CMK (cell line): ENCODE results near the gene KCNT2.
A peak's percentile ranks its signal among the peaks of the same experiment; 100 is the strongest.
"Not testable (repeated sequence)": the region's sequence is repeated elsewhere in the genome, so short reads cannot be mapped to it uniquely, and the experiment has no call there.

ENCODE experiments used
- DNase-seq: peaks from one replicate; pipeline ENCODE4 v3.0.0-alpha.2; 2010; ENCODE audit warnings: low read depth

Gene KCNT2

DNA sequence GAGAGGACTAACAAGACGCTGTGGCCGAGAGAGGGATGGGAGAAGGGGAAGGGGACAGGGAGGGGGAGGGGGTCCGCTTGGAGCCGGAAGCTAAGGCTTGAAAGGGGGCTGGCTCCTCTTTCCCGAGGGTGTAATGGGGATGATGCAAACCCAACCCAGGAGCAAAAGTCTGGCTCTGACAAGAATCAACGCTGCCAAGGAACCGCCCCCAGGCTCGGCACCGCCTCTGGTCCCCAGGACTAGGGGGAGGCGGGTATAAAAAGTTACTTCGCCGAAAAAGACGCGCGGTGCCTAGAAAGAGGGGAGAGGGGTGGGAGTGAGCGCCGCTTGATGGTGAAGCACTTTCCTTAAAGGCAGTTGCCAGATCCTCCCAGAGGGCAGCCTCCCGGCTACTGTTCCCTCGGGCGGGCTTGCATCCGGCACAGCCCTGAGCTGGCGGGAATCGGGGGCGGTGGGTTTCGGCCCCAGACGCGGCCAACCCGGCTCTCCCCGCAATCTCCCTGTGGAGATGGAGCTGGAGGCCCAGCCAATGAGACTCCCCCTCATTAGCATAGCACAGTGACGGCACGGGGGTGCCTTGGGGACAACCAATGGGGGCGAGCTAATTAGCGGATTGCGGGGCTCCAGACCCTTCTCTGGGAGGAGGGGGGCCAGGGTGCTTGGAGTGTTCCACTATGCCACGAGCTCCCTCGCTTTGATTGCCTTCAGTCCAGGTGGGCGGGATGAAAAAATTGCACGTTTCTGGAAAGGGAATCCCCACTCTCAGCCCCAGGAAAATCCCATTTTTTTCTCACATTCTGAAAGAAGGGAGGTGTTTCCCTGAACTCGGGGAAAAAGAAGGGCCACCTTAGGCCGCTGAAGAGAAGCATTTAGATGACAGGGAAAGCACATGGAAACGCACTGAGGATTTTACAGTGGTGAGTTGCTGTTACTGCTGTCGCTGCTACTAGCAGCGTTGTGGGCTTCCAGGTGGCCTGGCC lies at the start of gene KCNT2:
KCNT2 (minus strand) TSS at position 51 of the 980 bp plus-strand sequence. CDS start 131 bp downstream, outside the sequence.
- DNase-seq: no peak

DNA sequence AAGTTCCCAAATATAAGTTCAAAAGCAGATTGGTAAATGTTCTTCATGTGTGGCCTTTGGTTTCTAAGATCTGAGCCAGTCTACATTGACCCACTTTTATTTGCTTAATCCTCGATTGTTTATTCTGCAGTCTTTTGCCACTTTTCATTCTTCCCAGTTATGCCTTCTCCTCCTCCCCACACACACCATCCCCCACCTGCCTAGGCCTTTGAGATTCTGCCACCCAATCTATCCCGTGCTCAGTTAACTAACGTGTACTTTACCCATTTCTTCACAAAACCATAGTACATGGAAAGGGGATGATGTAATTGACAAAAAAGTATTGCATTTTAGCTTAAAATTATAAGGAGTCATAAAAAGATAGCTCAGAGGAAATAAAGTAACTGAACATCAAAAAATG lies 47.3 kb upstream of the KCNT2 start:
- no peak for DNase-seq

DNA sequence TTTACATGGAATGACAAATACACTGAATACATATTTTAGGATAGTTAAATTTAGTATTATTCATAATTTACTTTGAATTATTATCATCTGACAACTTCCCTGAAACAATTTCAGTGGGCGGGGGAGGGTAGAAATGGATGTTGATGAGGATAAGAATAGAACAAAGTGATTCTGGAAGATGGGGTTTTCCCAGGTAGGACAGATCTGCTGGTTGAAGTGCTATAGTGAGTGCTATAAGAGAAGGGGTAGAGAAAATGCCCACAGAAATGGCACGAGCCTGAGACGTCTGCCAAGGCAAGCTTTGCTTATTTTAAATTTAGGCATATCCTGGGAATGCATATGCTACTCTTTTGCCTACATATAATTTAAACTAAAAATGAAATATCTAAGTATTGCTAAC lies 46.8 kb upstream of the KCNT2 start:
- no peak for DNase-seq

DNA sequence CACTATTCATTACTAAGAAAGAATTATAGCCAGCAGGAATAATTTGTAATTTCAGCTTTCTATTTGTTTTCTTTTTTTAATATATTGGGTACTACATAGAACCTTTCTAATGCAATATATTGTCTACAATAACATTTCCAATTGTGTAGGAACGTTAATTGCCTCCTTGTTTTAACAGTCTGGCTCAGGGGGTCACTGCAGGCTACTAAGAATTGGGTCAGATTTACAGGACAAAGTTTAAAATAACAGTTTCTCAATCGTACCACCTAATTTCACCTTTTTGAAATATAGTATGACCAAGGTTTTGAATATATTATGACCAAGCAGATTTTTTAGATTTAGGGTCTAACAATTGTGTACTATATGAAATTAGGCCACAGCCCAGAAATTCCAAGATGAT lies 46.0 kb upstream of the KCNT2 start:
- DNase-seq: no peak

DNA sequence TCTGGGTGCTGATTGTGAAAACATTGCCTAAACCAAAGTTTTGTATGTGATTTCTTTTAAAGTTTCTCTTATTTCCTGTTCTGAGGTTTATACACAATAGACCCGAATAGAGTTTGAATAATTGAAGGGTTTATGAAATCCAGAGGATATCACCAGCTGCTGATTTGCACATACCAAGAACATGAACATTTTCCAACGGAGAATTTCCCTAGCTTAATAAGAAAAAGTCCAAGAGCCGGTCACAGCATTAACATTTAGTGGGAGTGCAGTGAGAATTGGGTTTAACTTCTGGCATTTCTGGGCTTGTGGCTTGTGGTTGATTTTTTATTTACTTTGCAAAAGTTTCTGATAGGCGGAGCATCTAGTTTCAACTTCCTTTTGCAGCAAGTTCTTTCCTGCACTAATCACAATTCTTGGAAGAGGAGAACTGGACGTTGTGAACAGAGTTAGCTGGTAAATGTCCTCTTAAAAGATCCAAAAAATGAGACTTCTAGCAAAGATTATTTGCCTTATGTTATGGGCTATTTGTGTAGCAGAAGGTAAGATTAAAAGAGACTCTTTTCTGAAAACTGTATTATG lies 43.5 kb upstream of the KCNT2 start, which contains the start of gene CFH:
CFH (plus strand) TSS at position 407 of the 579 bp plus-strand sequence; CDS start at position 482, 75 bp downstream.
- peak; percentile 29 for DNase-seq

DNA sequence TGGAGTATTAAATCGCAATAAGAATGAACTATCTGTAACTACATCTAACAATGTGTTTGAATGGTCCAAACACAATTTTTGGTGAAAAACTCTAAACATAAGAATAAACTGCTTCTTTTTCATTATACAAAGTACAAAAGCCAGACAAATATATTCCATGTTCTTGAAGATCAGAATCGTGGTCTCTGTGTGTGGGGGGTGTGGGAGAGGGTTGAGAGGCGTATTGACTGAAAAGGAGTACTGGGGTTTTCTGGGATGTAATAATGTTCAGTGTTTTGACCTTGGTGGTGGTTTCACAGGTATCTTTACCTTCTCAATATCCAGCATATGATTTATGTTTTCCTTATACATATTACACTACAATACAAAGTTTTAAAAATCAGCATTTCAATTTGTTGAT lies 42.8 kb upstream of the KCNT2 start:
- DNase-seq: no peak

DNA sequence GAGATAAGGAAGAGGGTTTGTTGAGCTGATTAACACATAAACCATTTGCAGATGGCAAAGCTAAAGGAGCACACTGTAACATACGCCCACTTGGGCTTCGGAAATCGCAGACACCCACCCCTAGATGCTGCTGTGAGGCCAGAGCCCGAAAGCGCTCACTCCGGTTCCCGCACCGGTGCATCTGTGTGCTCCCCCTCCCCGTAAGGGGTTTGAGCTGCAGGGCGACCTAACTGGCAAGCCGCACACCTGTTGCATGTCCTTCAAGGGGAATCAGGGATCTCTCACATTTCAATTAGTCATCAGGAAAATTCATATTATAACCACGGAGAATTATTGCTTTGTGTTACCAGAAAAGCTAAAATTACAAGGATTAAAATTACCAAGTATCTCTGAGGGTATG lies 42.2 kb upstream of the KCNT2 start:
- no peak for DNase-seq

DNA sequence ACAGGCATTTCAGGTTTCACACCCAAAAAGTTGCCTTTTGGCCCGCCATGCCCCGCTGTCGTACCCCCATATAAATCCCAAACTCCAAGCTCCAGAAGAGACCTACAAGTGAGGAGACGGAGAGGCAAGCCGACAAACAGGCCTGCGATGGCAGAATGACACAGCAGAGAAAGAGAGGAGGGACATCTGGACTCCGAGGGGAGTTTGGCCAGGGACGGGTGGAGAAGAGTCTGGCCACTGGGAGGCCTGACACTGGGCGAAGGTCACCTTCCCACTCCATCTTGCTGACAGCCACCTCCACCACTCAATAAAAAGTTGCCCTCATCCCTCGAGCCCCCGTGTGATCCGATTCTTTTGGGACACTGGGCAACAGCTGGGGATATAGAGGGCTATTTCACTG lies 41.8 kb upstream of the KCNT2 start:
- DNase-seq: no peak

DNA sequence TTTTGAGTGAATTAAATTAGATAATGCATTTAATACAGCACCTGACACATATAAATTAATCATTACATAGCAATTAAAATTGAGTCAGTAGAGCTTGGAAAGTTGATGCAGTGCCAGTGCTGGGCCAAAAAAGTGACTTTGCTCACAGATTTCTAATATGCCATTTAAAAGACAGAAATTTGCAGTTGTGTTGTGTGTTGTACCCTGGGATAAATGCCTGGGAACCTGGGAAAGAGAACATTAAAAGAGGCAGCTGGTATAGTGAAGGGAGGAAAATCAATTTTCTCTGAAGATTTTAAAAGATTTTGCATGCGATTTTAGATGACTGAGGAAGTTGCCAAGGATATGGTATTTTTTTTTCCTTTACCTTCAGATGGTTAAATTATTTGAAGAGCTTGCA lies 32.7 kb upstream of the KCNT2 start:
- DNase-seq: no peak

DNA sequence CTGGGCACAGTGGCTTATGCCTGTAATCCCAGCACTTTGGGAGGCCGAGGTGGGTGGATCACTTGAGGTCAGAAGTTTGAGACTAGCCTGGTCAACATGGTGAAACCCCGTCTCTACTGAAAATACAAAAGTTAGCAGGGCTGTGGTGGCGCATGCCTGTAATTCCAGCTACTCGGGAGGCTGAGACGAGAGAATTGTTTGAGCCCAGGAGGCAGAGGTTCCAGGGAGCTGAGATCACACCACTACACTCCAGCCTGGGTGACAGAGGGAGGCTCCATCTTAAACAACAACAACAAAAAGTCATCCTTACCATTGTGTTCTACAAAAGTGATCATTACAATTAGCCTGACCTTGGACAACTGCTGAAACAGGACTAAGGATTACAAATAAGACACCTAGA lies 31.1 kb upstream of the KCNT2 start:
- not testable (repeated sequence) for DNase-seq

DNA sequence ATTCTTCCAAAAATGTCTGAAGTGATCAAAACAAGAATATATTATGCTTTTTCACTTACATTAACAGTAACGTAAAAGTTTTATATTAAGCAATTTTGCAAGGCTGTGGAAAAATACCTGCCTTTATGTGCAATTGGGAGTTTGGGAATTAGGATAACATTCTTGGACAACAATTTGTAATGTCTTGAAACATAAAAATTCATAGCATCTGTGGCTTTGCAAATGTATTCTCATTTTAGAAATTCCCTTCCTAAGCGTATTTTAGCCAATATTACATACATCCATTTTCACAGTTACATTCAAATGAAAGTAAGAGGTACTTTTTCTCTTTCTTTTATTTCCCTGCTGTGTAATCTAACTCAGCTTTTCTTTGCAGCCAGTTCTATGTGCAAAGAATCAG lies 30.2 kb upstream of the KCNT2 start:
- DNase-seq: no peak

DNA sequence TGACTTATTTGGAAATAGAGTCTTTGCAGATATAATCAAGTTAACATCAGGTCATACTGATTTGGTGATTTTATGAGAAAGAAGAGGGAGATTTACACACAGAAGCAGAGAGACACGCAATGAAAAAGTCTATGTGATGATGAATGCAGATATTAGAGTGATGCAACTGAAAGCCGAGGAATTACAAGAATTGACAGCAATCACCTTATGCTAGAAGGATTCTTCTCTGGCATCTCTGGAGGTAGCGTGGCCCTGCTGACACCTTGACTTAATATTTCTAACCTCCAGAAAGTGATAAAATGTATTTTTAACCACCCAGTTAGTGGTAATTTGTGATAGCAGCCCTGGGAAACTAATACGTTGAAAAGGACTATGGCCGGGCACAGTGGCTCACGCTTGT lies 29.4 kb upstream of the KCNT2 start:
- no peak for DNase-seq

DNA sequence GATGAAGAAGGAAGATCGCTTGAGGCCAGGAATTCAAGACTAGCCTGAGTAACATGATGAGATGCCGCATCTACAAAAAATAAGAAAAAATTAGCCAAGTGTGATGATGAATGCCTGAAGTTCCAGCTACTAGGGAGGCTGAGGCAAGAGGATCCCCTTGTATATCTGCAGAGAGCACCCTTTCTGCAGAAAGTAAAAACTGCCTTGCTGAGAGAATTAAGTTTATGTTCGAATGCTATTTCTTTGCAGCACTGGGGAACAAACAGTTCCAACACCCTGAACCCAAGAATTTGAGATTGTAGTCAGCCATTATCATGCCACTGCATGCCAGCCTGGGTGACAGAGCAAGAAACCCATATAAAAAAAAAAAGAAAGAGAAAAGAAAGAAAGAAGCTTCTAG lies 20.6 kb upstream of the KCNT2 start:
- no peak for DNase-seq

DNA sequence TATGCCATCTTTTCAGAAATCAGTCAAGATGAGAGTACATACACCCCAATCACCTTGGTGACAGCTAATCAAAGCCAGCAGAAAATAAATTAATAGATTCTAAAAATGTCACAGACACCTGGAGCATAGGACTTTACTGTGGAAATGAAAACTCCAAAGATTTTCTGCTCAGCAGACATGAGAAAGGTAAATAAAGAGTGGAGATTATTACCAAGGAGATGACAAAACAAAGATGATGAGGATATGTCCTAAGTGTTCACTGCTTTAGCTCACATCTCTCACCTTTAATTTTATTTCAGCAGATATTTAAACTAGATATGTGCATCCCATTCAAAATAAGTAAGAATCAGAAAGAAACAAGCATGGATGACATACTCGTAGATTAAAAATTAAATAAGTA lies 14.8 kb upstream of the KCNT2 start:
- DNase-seq: no peak

DNA sequence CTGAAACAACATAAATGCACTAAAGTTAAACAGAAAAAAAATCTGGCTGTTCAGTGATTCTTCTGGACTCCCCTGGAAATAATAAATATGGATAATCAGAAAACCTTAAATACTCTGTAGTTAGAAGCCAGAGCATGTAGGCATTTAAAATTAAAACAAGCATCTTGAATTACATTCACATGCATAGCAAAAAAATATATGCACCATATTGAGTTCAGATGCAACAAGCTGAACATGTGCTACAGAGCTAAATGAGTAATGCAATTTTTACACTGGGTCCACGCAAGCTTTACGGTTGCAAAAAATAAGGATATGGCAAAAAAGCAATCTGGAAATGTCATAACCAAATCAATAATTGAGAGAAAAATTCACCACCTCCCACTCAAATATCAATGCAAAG lies 11.5 kb upstream of the KCNT2 start:
- DNase-seq: no peak

DNA sequence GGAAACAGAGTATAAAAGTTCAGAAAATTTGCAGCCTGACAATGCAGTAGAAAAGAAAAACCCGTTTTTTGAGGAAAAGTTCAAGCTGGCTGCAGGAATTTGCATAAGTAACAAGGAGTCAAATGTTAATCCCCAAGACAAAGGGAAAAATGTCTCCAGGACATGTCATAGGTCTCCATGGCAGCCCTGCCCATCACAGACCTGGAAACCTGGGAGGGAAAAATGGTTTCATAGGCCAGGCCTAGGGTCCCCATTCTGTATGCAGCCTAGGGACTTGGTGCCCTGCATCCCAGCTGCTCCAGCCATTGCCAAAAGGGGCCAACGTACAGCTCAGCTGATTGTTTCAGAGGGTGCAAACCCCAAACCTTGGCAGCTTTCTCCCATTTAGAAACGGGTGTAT lies 3.6 kb upstream of the KCNT2 start:
- no peak for DNase-seq

DNA sequence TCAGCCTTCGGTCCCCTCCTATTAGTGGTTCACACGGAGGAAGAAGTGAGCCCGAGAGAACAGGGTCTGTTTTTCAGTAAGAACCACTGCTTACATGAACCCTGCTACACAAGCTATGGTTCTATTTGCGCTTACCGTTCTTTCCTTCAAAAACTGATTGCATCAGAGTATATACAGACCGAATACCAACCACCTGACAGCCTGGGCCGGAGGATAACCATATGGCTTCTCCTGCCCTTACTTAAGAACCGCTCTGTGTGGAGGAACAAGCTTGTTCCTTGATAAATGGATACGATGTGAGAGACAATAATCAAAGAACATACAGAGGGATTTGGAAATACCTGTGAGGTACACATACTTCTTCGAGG lies 1.1 kb upstream of the KCNT2 start:
- DNase-seq: no peak

DNA sequence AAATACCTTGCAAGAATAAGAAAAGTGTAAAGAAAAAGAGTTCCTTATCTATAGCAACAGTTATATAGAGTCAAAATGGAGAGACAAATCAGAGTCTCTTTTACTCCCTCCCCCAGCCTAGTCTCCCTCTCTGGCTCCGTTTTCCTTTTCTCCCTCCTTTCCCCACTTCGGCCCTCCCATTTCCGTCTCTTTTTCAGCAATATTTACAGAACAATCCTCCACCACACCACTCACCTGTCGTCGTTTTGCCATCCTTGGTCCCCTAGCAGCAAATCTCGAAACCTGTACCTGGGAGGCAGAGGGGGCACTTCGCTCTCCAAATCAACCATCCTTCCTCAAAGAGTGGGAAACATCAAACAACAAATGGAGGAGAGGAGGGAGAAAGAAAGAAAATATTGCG lies 259 bp downstream of the KCNT2 start:
- DNase-seq: no peak

DNA sequence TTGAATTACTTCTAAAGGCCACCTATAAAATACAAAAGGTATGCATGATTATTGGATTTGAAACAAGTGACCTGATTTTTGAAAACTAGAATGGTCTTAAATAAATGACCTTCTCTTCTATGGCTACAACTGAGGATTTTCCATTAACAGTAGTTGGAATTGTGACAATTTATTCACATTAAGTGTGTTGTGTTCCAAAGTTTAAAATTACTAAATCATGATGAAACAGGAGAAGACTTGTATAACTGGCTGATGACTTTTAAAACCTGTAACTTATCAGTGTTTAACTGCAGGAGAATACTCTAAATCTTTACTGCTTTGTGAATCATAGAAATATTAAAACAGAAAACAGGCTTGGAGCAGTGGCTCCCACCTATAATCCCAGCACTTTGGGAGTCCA lies 4.6 kb downstream of the KCNT2 start:
- DNase-seq: no peak

DNA sequence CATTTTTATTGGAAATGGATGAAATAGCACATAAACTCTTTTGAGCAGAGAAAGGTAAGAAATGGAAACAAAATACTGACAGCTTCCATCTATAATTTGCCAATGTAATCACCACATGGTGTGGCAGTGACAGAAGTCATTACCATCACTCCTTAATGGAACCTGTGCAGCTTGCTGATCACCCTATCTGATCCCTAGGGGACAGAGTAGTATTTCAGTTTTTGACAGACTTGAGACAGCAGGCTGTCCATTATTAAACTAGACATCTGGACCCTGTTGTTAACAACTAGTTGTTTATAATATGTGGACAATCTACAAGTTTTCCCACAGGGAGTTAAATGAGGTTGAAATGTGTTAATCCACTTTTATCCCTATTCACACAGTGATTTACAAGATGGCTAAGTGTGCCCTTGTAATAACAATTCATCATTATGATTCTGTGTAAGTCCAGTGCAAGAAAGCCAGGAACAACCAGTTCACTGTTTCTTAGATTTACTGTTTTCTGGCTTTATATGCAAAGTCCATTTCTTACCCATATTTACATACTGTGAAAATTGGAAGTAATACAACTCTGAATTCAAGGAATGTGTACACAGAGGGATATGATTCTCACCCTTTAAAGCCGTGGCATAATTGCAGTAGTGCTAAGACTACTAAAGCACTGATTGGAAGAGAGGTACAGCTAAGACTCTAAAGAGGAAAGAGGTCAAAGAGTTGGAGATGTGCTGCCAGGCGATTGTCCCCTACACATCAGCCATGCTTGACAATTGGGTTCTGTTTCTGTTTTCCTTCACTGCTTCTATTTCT lies 9.1 kb downstream of the KCNT2 start:
- no peak for DNase-seq

DNA sequence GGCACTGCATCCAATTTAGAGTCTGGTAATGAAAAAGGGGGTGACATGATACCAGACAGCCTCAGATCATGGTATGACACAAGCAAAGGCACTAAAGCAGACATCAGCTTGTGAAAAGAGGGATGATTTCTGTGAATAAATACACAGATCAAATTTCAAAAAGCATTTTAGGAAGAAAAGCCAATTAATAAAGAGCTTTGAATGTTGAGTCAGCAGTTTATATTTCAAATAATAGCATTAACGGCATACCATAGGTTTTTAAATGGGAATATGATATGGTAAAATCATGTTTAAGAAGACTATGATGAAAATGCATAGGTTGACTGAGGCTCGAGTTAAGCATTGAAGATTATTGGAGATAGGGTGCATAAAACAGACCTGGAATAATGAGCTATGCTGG lies 13.5 kb downstream of the KCNT2 start:
- DNase-seq: no peak

DNA sequence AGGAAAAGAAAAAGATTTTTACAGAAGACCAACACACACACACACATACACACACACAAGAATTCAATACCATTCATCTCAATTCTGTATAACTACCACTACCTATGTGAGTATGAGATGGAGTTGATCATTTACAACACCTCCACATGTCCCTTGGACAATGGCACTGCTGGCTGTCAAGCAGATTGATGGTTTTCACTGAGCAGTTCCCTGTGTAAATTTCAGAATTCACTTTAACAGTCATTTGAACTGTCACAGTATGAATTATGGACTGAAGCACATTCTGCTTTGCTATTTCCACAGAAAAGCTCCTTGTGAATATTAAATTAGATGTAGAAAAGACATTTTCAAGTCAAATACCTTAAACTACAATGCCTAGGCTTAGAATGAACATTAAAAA lies 14.3 kb downstream of the KCNT2 start:
- DNase-seq: no peak

DNA sequence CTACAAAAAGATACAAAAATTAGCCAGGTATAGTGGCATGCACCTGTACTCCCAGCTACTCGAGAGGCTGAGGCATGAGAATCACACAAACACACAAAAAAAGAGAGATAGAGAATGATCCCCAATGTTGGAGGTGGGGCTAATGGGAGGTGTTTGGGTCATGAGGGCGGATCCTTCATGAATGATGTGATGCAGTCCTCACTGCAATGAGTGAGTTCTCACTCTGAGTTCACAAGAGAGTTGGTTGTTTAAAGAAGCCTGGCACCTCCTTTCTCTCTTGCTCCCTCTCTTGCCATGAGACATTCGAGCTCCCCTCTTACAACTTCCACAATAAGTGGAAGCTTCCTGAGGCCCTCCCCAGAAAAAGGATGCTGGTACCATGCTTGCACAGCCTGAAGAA lies 17.3 kb downstream of the KCNT2 start:
- DNase-seq: no peak
